ENCODE results near the gene ZNF582.

DNA sequence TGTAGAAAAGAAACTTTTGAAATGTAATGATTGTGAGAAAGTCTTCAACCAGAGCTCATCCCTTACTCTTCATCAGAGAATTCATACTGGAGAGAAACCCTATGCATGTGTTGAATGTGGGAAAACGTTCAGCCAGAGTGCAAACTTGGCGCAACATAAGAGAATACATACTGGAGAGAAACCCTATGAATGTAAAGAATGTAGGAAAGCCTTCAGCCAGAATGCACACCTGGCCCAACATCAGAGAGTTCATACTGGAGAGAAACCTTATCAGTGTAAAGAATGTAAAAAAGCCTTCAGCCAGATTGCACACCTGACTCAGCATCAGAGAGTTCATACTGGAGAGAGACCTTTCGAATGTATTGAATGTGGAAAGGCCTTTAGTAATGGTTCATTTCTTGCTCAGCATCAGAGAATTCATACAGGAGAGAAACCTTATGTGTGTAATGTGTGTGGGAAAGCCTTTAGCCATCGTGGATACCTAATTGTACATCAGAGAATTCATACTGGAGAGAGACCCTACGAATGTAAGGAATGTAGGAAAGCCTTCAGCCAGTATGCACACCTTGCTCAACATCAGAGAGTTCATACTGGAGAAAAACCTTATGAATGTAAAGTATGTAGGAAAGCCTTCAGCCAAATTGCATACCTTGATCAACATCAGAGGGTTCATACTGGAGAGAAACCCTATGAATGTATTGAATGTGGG, 30.1 kb upstream of the ZNF582 start:
- TF ChIP-seq, protein P1, sequence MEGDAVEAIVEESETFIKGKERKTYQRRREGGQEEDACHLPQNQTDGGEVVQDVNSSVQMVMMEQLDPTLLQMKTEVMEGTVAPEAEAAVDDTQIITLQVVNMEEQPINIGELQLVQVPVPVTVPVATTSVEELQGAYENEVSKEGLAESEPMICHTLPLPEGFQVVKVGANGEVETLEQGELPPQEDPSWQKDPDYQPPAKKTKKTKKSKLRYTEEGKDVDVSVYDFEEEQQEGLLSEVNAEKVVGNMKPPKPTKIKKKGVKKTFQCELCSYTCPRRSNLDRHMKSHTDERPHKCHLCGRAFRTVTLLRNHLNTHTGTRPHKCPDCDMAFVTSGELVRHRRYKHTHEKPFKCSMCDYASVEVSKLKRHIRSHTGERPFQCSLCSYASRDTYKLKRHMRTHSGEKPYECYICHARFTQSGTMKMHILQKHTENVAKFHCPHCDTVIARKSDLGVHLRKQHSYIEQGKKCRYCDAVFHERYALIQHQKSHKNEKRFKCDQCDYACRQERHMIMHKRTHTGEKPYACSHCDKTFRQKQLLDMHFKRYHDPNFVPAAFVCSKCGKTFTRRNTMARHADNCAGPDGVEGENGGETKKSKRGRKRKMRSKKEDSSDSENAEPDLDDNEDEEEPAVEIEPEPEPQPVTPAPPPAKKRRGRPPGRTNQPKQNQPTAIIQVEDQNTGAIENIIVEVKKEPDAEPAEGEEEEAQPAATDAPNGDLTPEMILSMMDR (IDR thresholded peaks at IDR 0.05): no peak
- no peak for TF ChIP-seq POLR2A (IDR thresholded peaks at IDR 0.05)
